GM19468 (cell line): ENCODE results near the gene UNC5B.

Experiments used
- ATAC-seq: cut with Tn5 transposase; IDR thresholded peaks from one replicate; pipeline ENCODE4 v1.9.1; 2021; ENCODE audit warnings: mild to moderate bottlenecking, moderate library complexity, moderate number of reproducible peaks; ENCODE audit not compliant: unreplicated experiment; ENCODE audit errors: extremely low read depth

UNC5B gene

GRCh38 chr10:71221586-71222202 is 9.3 kb downstream of the UNC5B start:
- no peak for ATAC-seq

- no peak for ATAC-seq
Observed at GRCh38 chr10:71222601-71223346, 10.4 kb downstream of the UNC5B start.

DNA sequence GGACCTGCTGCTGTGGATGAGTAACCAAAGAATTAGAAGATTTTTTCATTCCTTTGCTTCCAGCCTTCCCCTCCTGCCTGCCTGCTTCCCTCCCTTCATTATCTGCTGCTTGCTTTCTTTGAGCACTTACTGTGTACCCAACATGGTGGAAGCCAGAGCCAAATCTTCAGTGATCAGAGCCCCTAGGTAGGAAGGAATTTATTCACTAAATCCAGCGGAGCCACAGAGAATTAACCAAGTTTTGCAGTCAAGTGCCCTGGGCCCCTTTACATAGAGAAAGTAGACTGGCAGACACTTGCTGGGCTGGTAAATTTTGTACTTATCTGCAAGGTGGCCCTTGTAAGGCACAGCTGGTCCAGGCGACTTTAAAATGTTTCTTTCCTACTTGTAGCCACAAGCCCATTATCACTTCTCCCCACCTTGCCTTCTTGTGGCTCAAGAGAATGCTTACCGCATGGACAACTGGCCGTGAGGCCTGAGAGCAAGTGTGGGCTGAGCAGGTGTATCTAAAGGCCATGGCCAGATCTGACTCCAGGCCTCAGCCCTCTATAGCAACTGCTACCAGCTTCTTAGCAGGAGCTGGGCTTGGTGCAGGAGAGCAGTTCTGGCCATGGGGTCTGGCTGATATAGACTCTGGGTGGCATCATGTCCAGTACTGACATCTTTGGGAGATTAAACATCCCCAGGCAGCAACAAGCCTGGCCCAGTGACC is 11.1 kb downstream of the UNC5B start:
- ATAC-seq, result no peak

- ATAC-seq, result no peak
Observed at GRCh38 chr10:71225291-71226058, 13.1 kb downstream of the UNC5B start.

GRCh38 chr10:71228875-71229675 is 16.7 kb downstream of the UNC5B start:
- no peak for ATAC-seq

DNA sequence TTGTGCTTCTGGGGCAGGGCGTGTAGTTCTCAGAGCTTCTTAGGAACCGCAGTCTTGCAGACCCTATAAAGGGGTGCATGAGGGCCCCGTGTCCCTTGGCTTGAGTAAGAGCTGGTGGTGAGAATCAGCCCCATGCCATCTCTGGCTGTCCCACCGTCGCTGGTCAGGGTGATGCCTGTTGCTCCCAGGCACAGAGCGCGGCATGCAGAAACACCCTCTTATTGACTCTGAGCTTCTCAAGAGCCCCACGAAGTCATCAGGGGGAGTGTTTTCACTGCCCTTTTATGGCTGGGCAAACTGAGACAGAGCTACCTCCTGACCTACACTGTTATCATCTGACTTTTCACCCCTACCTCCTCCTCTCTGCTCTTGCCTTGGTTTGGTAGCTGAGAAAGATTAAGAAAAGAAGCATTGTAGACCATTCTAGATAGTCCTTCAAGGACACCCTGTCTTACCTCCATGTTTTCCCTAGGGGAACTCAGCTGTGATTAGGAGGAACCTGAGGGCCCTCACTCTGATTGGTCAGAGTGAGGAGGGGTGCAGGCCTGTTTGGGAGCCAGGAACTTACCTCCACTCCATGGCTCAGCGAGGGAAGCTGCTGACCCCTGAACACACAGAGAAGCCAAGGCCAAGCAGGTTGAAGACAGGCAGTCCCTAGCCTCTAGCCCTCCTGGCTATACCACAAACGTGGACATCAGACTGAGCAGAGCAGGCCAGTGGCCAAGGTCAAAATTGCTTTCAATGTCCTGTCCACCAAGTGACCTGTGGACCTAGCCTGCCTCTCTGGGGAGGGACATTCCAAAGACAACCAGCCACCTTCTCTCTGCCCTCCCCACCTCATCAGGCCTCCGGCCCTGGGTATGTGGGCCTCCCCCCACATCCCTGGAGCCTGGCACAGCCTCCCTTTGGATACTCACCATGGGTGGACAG is 17.6 kb downstream of the UNC5B start:
- ATAC-seq, result no peak

DNA sequence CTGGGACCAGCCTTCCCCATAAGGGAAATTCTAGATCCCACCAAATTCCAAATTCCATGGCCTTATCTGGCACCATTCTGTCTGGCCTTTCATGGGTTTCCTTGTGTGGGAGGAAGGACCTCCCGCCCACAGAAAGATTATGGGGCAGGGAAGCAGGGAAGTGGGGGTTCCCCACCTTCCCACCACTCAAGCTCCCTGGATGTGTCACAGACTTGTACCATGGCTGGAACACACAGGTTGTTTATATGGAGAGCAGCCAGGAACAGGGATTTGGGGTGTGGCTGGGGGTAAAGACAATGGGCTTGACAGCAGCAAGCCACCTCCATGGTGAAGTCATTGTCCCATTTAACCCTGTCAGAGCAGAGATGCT is 18.3 kb downstream of the UNC5B start:
- ATAC-seq, result no peak

- ATAC-seq, result no peak
Observed at GRCh38 chr10:71231206-71231605, 18.8 kb downstream of the UNC5B start.

DNA sequence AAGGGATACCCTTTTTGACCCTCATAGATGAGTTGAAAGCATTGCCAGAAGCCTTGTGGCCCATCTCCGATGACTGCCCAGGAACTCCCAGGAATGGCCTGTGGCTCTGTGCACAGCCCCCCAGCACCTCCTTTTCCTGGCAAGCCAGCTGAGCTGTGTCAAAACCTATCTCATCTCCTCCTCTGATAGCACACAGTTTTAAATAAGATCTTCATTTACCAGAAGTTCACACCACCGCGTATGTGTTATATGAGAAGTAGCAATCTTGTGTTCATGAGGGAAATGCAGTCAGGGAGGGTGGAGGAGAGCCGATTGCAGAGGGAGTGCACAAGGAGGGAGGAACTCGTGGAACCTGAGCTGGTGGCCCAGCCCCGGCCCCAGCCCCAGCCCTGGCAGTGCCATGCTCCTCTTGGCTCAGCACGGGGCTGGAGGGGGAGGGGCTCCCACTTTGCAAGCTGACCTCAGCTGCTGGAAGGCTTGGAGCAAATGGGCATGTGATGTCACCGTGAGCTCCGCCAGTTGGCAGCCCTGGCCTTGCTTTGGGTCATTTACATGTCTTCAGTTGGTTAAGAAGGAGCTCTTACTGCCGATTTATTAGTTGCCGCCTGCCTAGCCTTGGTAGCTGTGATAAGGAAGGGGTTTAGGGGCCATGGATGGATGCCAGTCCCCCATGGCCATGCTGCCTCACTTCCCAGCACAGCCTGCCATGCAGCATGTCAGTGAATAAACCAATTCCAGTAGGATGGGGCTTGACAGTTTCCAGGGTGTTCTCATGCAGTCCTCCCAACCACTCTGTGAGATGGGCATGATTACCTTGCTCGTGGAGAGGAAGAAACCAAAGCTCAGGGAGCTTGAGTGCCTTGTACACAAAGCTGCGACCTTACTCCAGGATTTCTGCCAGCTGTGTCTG is 20.0 kb downstream of the UNC5B start:
- ATAC-seq, result no peak

DNA sequence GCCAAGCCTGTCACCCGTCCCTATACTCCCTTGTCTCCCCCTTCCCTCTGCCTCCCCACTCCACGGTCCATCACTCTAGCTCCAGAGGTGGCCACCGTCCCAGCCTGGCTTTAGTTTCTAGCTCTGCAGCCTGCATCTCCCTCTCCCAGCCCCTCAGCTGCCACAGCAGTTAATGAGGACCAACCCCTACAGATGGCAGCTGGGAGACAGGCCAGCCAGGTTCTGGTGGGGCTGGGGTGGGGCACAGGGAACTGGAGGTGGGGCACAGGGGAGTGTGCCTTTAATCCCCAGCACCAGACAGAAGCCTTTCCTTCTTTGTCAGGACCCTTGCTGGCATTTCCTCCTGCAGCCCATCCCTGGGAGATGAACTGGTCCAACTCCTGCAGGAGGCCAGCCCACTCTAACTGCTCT is 21.1 kb downstream of the UNC5B start:
- no peak for ATAC-seq

- no peak for ATAC-seq
Observed at GRCh38 chr10:71234004-71234894, 21.9 kb downstream of the UNC5B start.

DNA sequence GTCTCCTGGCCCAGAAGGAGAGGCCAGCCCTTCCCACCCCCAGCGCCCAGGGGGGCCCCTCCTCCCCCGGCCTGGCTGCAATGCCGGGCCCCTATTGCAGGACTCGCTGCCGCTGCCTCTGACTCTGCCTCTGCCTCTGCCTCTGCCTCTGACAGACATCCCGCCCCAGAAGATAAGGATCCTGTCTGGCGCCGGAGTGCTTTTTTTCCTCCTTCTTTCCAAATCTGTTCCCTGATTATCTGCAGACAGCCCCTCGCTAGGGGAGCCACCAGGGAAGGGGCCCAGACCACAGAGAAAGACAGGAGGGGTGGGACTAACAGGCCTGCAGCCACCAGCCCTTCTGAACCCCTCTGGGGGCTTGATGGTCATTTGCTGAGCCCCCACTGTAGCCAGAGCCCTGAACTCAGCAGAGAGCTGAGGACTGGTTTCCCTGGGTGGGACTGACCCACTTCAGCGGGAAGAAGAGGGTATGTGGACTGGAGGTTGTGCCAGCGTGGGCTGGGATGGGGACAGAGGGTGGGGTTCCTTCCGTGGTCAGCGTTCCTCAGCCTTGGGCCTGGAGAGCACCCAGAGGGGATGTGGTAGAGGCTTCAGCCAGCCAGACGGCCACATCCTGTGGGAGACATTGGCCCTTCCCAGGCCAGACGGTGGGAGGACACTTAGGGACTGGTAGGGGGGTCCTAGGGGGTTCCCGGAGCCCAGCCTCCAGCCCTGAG is 22.8 kb downstream of the UNC5B start:
- ATAC-seq, result no peak

DNA sequence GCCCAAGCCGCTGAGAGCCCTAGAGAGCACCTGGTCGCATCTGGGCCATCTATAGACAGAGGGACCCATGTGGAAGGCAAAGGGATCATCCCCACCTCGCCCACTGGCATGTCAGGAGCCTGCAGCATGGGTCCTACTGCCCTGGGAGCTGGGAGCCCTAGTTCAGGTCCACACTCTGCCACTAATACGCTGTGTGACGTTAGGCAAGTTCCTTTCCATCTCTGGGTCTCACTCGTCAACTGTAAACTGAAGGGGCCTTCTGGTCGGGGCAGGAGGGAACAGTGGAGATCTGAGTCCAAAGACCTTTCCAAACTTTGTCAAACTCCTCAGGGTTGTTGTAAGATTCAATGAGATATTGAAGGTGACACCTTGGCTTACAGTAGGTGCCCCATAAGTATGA is 23.4 kb downstream of the UNC5B start:
- ATAC-seq, result no peak

DNA sequence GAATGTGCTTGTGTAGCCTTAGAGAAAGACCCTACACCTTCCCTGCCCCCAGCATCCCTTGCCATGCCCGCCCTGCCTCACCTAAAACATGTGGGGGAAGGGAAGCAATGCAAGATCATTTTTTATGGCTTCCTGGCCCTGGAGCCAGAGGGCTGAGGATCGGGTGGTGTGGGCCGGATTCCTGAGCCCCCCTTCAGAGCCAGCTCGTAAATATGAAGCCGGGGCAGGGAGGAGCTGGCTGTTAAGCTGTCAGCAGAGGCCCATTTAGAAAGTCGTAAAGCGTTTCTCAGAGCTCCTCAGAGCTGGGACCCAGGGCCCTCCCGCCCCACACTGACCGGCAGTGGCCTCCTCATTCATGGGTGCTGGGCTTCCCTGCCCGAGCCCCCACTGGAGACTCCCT is 23.9 kb downstream of the UNC5B start:
- no peak for ATAC-seq

GRCh38 chr10:71236822-71237682 is 24.7 kb downstream of the UNC5B start:
- no peak for ATAC-seq
